K562 (cell line): Measurements from ENCODE around the gene CAPN2. TPM values are rescaled to one million over a fixed set of nuclear protein-coding genes. Genes with fewer than 3 reads are reported as not detected.

Experiments
- ATAC-seq: fragments of 200-7000 bp; cut with Tn5 transposase; 3 replicates; pipeline ENCODE4 v1.9.1; 2020; ENCODE audit warnings: moderate library complexity
- BruUV-seq: library from RNA; stranded (reverse); fragments of 400-500 nt; replicated peaks from 2 replicates; lab custom pipeline; 2021; lab: Mats Ljungman, UMichigan
- CTCF ChIA-PET: fragments of 300-600 bp; formaldehyde crosslinking; extraction: SDS; loops from one replicate; lab custom pipeline; 2021; ENCODE audit warnings: low intra/inter-chr PET ratio; lab: Yijun Ruan, JAX
- POLR2A ChIA-PET: fragments of 300-600, 350-650 bp; sonication (Branson Sonifier 250); formaldehyde crosslinking; extraction: SDS; loops from one replicate; lab custom pipeline; 2021; ENCODE audit warnings: antibody characterized with exemption, inconsistent platforms; lab: Yijun Ruan, JAX
- DNase-seq, 4 experiments: peaks; one replicate each; pipeline versions ENCODE4 v3.0.0 to v3.0.0-alpha.2; 2011 to 2018; ENCODE audit warnings: low spot score in 3 of 4, mixed read lengths in 3 of 4; ENCODE audit errors: extremely low read depth in 1 of 4
- FAIRE-seq: peaks from 2 replicates; lab custom pipeline; 2011; peaks lifted over from hg19 to GRCh38; lab: Jason Lieb, UNC
- H2AFZ ChIP-seq: 2 replicates; pipeline ENCODE4 v1.6.0; 2011; ENCODE audit warnings: low read depth, low read length, control low read depth, inconsistent platforms
- H3K27ac ChIP-seq: fragments of 200-600 bp; 3 replicates; pipeline ENCODE4 v1.8.0; 2011; ENCODE audit warnings: low read depth, mild to moderate bottlenecking, control low read depth, inconsistent platforms, low read length, moderate library complexity, mixed read lengths; ENCODE audit errors: extremely low read depth
- H3K27me3 ChIP-seq, 2 experiments: fragments of 300-600 bp in 1 of 2; 2 replicates in 1 of 2; 3 replicates in 1 of 2; pipeline versions ENCODE4 v1.6.0 to v1.8.0; 2011; ENCODE audit warnings: inconsistent platforms in 2 of 2, low read length in 2 of 2, mild to moderate bottlenecking in 1 of 2, mixed read lengths in 1 of 2, moderate library complexity in 1 of 2; ENCODE audit not compliant: control insufficient read depth in 2 of 2, insufficient read depth in 2 of 2
- H3K36me3 ChIP-seq: fragments of 300-600 bp; 3 replicates; pipeline ENCODE4 v1.8.0; 2011; ENCODE audit warnings: mild to moderate bottlenecking, low read length, inconsistent platforms; ENCODE audit not compliant: control insufficient read depth, insufficient read depth
- H3K4me1 ChIP-seq, 2 experiments: fragments of 200-600 bp in 1 of 2; replicated peaks in 1 of 2; 2 replicates in 1 of 2; 3 replicates in 1 of 2; pipeline versions ENCODE4 v1.5.1 to v1.8.0; 2011; ENCODE audit warnings: inconsistent platforms in 2 of 2, low read length in 2 of 2, mild to moderate bottlenecking in 1 of 2, mixed read lengths in 1 of 2, moderate library complexity in 1 of 2; ENCODE audit not compliant: control insufficient read depth in 2 of 2, insufficient read depth in 2 of 2
- H3K4me2 ChIP-seq: 2 replicates; pipeline ENCODE4 v1.6.1; 2011; ENCODE audit warnings: low read length, control low read depth, inconsistent platforms, mixed read lengths; ENCODE audit not compliant: insufficient read depth
- H3K4me3 ChIP-seq: fragments of 200-600 bp; sonication (generic), shearing (Covaris generic); 2 replicates; pipeline ENCODE4 v1.5.1; 2016; ENCODE audit warnings: control low read depth, inconsistent platforms
- H3K79me2 ChIP-seq: fragments of 200-600 bp; 3 replicates; pipeline ENCODE4 v1.8.0; 2011; ENCODE audit warnings: low read length, inconsistent platforms; ENCODE audit not compliant: control insufficient read depth, insufficient read depth
- H3K9ac ChIP-seq, 2 experiments: 2 replicates each; pipeline versions ENCODE4 v1.6.0 to v1.6.1; 2011; ENCODE audit warnings: low read depth in 2 of 2, low read length in 2 of 2, control low read depth in 1 of 2, inconsistent platforms in 1 of 2, mild to moderate bottlenecking in 1 of 2, mixed read lengths in 1 of 2; ENCODE audit not compliant: insufficient read depth in 1 of 2
- H3K9me1 ChIP-seq: one replicate; pipeline ENCODE4 v1.6.0; 2011; ENCODE audit warnings: inconsistent platforms, mild to moderate bottlenecking, low read length, moderate library complexity; ENCODE audit not compliant: control insufficient read depth, insufficient read depth
- H3K9me3 ChIP-seq: replicated peaks from 2 replicates; pipeline ENCODE4 v1.5.1; 2011; ENCODE audit warnings: low read depth, low read length, inconsistent platforms; ENCODE audit not compliant: control insufficient read depth, insufficient read depth
- H4K20me1 ChIP-seq: replicated peaks from 2 replicates; pipeline ENCODE4 v1.6.1; 2011; ENCODE audit warnings: low read length, inconsistent platforms, mixed read lengths; ENCODE audit not compliant: control insufficient read depth, insufficient read depth
- MYNN ChIP-seq, 2 experiments: sonication (generic); formaldehyde crosslinking in 1 of 2; IDR thresholded peaks; 2 replicates each; pipeline versions ENCODE4 v1.5.0 to v1.6.1; 2016 to 2020; ENCODE audit warnings: antibody characterized with exemption in 1 of 2, missing genetic modification reagents in 1 of 2
- ZBTB26 ChIP-seq: fragments of 450-650 bp; formaldehyde crosslinking; IDR thresholded peaks from 2 replicates; pipeline ENCODE4 v1.4.0; 2022; ENCODE audit warnings: missing genetic modification characterization
- ZFP36 ChIP-seq: fragments of 150-350 bp; IDR thresholded peaks from 2 replicates; pipeline ENCODE4 v1.6.1; 2018; ENCODE audit warnings: low read length, low read depth; ENCODE audit not compliant: partially characterized antibody
- ZFX ChIP-seq: sonication (generic); formaldehyde crosslinking; IDR thresholded peaks from 2 replicates; pipeline ENCODE4 v1.8.0; 2022; ENCODE audit warnings: mild to moderate bottlenecking, missing genetic modification reagents, moderate library complexity
- ZNF551 ChIP-seq: fragments of 250-450 bp; sonication (Bioruptor Pico); IDR thresholded peaks from 2 replicates; pipeline ENCODE4 v1.5.0; 2021; ENCODE audit warnings: mild to moderate bottlenecking, moderate library complexity
- ZNF75A ChIP-seq: fragments of 450-650 bp; formaldehyde crosslinking; IDR thresholded peaks from 2 replicates; pipeline ENCODE4 v1.4.0; 2020; ENCODE audit warnings: mild to moderate bottlenecking
- WGBS: fragments of 100-300 bp; shearing (Covaris generic); methylation state at CpG from one replicate; pipeline ENCODE4 v1.1.6; 2016; ENCODE audit warnings: low coverage, mixed read lengths; ENCODE audit not compliant: insufficient coverage; ENCODE audit errors: missing lambda C conversion rate; 5-methylcytosine and 5-hydroxymethylcytosine counted together
- in situ Hi-C: fragments of 300-500 bp; cut with MboI; formaldehyde crosslinking; loops from 4 replicates; pipeline ENCODE4 v1.15.0; 2018; ENCODE audit warnings: inconsistent platforms, mixed read lengths
- intact Hi-C: fragments of 100-400 bp; cut with micrococcal nuclease; formaldehyde crosslinking; loops from 2 replicates; pipeline ENCODE4 v1.14.2; 2022
- polyA plus RNA-seq, 8 experiments: library from polyadenylated mRNA; depleted of rRNA in 4 of 8; stranded (reverse) in 5 of 8; unstranded in 3 of 8; fragments of >200 nt; fragmentation: Nextera tagmentation in 2 of 8; fragmentation: Illumina TruSeq in 1 of 8; extraction: Ambion mirVana in 2 of 8; extraction: Trizol in 1 of 8; gene quantifications; 2 replicates each; pipeline versions ENCODE4 v1.2.1 to v1.2.3, GENCODE V29; 2011 to 2014; ENCODE audit warnings: inconsistent platforms in 1 of 8, missing spikeins in 1 of 8
- total RNA-seq, 7 experiments: library from RNA; depleted of rRNA in 6 of 7; stranded (reverse); fragments of >200 nt in 6 of 7; fragmentation: Illumina TruSeq in 2 of 7; extraction: Trizol in 2 of 7; gene quantifications; 2 replicates each; pipeline versions ENCODE4 v1.2.1 to v1.2.3, GENCODE V29; 2011 to 2021; ENCODE audit warnings: low replicate concordance in 1 of 7
- TF ChIP-seq, protein P1 (sequence below): fragments of 250-450 bp; sonication (Bioruptor Pico); IDR thresholded peaks from 2 replicates; pipeline ENCODE4 v1.5.0; 2021

The CAPN2 gene
- total and polyA plus RNA-seq, 9 of the 15 experiments (the other 6 are each of a cell fraction or from before 2014, with no cell fraction given): 24.6 to 157 (median 101) TPM

GRCh38 chr1:223745731-223746130 lies 33.4 kb downstream of the CAPN2 start (continued):
- TF ChIP-seq ZNF75A: no peak
- TF ChIP-seq ZFX (CRISPR knock-in tag): no peak
- no peak for TF ChIP-seq ZNF551 (CRISPR knock-in tag)
- no peak for TF ChIP-seq MYNN (IDR thresholded peaks at IDR 0.05)
- TF ChIP-seq MYNN (CRISPR knock-in tag; IDR thresholded peaks at IDR 0.05): no peak
- TF ChIP-seq ZBTB26: no peak
- TF ChIP-seq, all 486 proteins: peak for 0

DNA sequence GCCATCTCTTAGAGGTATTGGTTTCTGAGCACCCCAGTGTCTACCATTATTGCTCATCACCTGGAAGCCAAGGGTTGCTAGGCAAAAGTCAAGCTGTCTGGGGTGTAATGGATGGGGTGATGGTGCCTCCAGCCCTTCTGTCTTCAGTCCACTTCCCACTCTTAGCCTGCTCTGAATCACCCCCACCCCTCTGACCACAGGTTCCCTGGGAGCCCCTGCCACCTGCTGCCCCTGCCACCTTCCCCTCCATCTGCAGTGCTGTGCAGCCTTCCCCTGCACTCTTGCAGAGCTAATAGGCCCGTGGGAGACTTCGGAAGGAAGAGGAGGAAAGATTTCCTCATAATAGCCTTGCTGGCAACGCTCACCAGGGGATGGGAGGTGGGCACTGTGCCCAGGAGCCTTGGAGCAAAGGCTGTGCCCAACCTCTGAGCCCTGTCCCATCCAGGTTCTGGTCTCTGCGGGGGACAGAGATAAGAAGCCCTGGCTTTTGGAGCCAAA lies 35.5 kb downstream of the CAPN2 start:
- Histone ChIP-seq H3K4me1 (peaks cover 0 to 13% of the 10 kb centered on the region in 2 experiments; a peak in 2 of 5 replicates), H3K36me3 (peaks cover 86% of the 10 kb centered on the region), H3K9ac (no peak overlapping the region), H3K79me2 (no peaks in the 10 kb centered on the region), H2AFZ (no peak overlapping the region), H3K27ac (no peak overlapping the region), H3K4me3 (no peak overlapping the region), H3K27me3 (no peaks in the 10 kb centered on the region), H3K4me2 (no peak overlapping the region), H4K20me1 (no peaks in the 10 kb centered on the region), H3K9me3 (no peaks in the 10 kb centered on the region), H3K9me1 (no peaks in the 10 kb centered on the region)
- DNase-seq: no peak
- intact Hi-C loops: no loop called here
- ChIA-PET CTCF (interaction anchor here (1.2 to 3.0 kb wide), 3 partner anchors 33 to 50 kb away, joined by 3 to 40 read pairs (median 14); partner anchors contain the start of gene CAPN2), POLR2A (interaction anchor here (0.6 kb wide), 2 partner anchors 14 to 79 kb away, joined by 3 to 4 read pairs; no protein-coding TSS in a partner anchor)
- WGBS: 55% methylated on average over 4 of the region's 4 CpGs
- TF ChIP-seq ZFP36: no peak
- TF ChIP-seq, protein P1, sequence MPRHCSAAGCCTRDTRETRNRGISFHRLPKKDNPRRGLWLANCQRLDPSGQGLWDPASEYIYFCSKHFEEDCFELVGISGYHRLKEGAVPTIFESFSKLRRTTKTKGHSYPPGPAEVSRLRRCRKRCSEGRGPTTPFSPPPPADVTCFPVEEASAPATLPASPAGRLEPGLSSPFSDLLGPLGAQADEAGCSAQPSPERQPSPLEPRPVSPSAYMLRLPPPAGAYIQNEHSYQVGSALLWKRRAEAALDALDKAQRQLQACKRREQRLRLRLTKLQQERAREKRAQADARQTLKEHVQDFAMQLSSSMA: no peak
- FAIRE-seq: no peak
- no TSS peak for BruUV-seq
- in situ Hi-C loops: no loop called here
- ATAC-seq: no peak
